ENCODE results near the gene CYTH4. TPM values are rescaled to one million over a fixed set of nuclear protein-coding genes. Genes with fewer than 3 reads are reported as not detected.
A peak's percentile ranks its signal among the peaks of the same experiment; 100 is the strongest.

The CYTH4 gene
- total and polyA plus RNA-seq, 2 of the 8 experiments (the other 6 are each of a cell fraction or from before 2014, with no cell fraction given), result 0.09 TPM; not detected in 1

DNA sequence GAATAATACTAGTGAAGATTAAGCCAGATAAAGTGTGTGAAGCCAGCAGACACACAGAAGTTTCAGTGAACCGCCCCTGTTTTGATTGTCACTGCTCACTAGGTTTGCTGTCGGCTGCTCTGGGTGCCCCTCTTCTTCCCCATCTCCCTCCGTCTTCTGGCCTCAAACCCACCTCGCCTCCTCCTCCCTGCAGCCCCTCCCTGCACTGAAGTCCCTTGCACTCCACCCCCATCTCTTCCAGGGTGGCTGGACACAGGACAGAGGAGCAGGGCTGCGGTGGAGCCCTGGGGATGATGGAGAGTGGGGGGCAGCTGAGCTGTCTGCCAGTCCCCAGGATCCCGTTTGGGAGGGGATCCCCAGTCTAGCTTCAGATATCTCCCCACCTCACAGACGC lies 53.5 kb downstream of the CYTH4 start:
- Histone ChIP-seq H3K27ac (ENCODE audit: low read depth, low read length) (no peak overlapping the region), H2AK5ac (ENCODE audit: low read depth, low read length) (no peak overlapping the region), H3K18ac (ENCODE audit: extremely low read depth, low read length) (no peak overlapping the region; the same call in 1 of the 2 replicates), H2AFZ (ENCODE audit: low read length) (no peak overlapping the region), H3K9me3 (ENCODE audit: insufficient read depth in 2 of 2, low read depth in 1 of 2, low read length in 1 of 2) (no peaks in the 10 kb centered on the region), H3K4ac (replicated peaks; ENCODE audit: insufficient read length, low read depth, low read length) (peak overlapping the region; percentile 19), H3K79me1 (ENCODE audit: low read depth, low read length) (no peaks in the 10 kb centered on the region), H3K36me3 (ENCODE audit: control insufficient read depth in 2 of 4, insufficient read depth in 4 of 4, low read length in 3 of 4) (no peaks in the 10 kb centered on the region), H3K14ac (ENCODE audit: insufficient read length) (no peak overlapping the region), H3K4me3 (ENCODE audit: extremely low read depth in 1 of 4, insufficient read depth in 2 of 4, low read depth in 3 of 4, low read length in 4 of 4) (peak overlapping the region in 1 of 4 experiments; percentile 61; a peak in 2 of 8 replicates), H2BK120ac (replicated peaks; ENCODE audit: low read depth, low read length) (no peak overlapping the region), H3K23me2 (ENCODE audit: low read depth, low read length) (peaks cover 9% of the 10 kb centered on the region; the same call in 1 of the 2 replicates), H2BK15ac (ENCODE audit: low read length) (no peak overlapping the region), H2BK12ac (ENCODE audit: low read depth, low read length) (no peak overlapping the region), H2BK5ac (ENCODE audit: low read depth, low read length) (no peak overlapping the region; the same call in 1 of the 2 replicates), H3K56ac (replicated peaks; ENCODE audit: insufficient read length, low read depth, low read length) (no peak overlapping the region), H3K4me2 (ENCODE audit: insufficient read depth in 1 of 2, low read depth in 2 of 2, low read length in 2 of 2) (peak overlapping the region; percentile 59 to 80), H4K5ac (ENCODE audit: insufficient read length, low read depth, low read length) (no peak overlapping the region), H3K9ac (replicated peaks in 1 of 4; ENCODE audit: extremely low read depth in 1 of 4, low read depth in 3 of 4, low read length in 3 of 4) (no peak overlapping the region), H3K79me2 (ENCODE audit: control insufficient read depth in 1 of 2, insufficient read depth in 2 of 2, low read length in 2 of 2) (no peaks in the 10 kb centered on the region), H4K8ac (ENCODE audit: extremely low read depth, insufficient read depth, low read length) (no peak overlapping the region; the same call in 1 of the 2 replicates), H3K27me3 (replicated peaks in 1 of 4; ENCODE audit: control insufficient read depth in 3 of 4, extremely low read depth in 1 of 4, insufficient read depth in 3 of 4, low read length in 3 of 4) (peaks cover 0 to 24% (median 11%) of the 10 kb centered on the region in 4 experiments; a peak in 5 of 7 replicates), H3K4me1 (replicated peaks in 1 of 4; ENCODE audit: control insufficient read depth in 3 of 4, insufficient read depth in 4 of 4, low read length in 3 of 4) (peaks cover 0 to 19% (median 11%) of the 10 kb centered on the region in 4 experiments; a peak in 5 of 7 replicates), H4K91ac (replicated peaks; ENCODE audit: insufficient read length, low read length) (peak overlapping the region; percentile 81), H3K23ac (ENCODE audit: insufficient read length) (no peak overlapping the region), H4K20me1 (replicated peaks in 1 of 2; ENCODE audit: control insufficient read depth in 1 of 2, insufficient read depth in 2 of 2, low read length in 2 of 2) (no peaks in the 10 kb centered on the region), H2BK20ac (ENCODE audit: low read length) (no peak overlapping the region)
- WGBS, 2 experiments (ENCODE audit: extremely low coverage in 1 of 2, insufficient coverage in 1 of 2, insufficient read length in 1 of 2, insufficient replicate concordance in 2 of 2, low coverage in 1 of 2, low lambda C conversion rate in 2 of 2, missing lambda C conversion rate in 1 of 2), result 26% methylated on average over 7 of the region's 7 CpGs; no CpG with 5 or more reads in 1 of the 2 experiments
- CTCF ChIA-PET (ENCODE audit: partially characterized antibody), result interaction anchor here (0.5 to 4.3 kb wide), 6 partner anchors 11 to 318 kb away, joined by 3 to 22 read pairs (median 3); no protein-coding TSS in a partner anchor
- TF ChIP-seq EGR1 (IDR thresholded peaks at IDR 0.05; ENCODE audit: borderline replicate concordance, low read depth, low read length) (no peak), SIX5 (IDR thresholded peaks at IDR 0.05; ENCODE audit: low read depth, low read length) (no peak), SRF (IDR thresholded peaks at IDR 0.05; ENCODE audit: low read depth, low read length) (no peak)
- FAIRE-seq (no peak), DNase-seq (ENCODE audit: low read depth in 1 of 2, low spot score in 2 of 2) (no peak)
- POLR2A ChIA-PET (ENCODE audit: partially characterized antibody), result interaction anchor here (1.1 kb wide), 1 partner anchor 66 kb away, joined by 3 read pairs; no protein-coding TSS in a partner anchor

Data from H1 (cell line).